Right lobe of liver (tissue), 6 donors: Measurements from ENCODE around the gene CLDN3. TPM values are rescaled to one million over a fixed set of nuclear protein-coding genes. Genes with fewer than 3 reads are reported as not detected.
"Not testable (repeated sequence)": the region's sequence is repeated elsewhere in the genome, so short reads cannot be mapped to it uniquely, and the experiment has no call there.

Experiments
- ATAC-seq, 4 donors: fragments of 200-7000 bp; cut with Tn5 transposase; one replicate each; pipeline ENCODE4 v1.9.1; 2020; ENCODE audit warnings: mild to moderate bottlenecking in 4 of 4, moderate library complexity in 4 of 4
- DNase-seq, 3 donors: peaks; one replicate each; pipeline ENCODE4 v3.0.0-alpha.2; 2020
- H3K27ac ChIP-seq, 3 donors: fragments of 200-600 bp; one replicate each; pipeline ENCODE4 v1.8.0; 2022
- H3K27me3 ChIP-seq, 2 donors: fragments of 200-600 bp; one replicate each; pipeline ENCODE4 v1.8.0; 2022
- H3K36me3 ChIP-seq, 4 donors: fragments of 200-600 bp; sonication (generic) in 1 of 4; one replicate each; pipeline versions ENCODE4 v1.5.1 to v1.8.0; 2017 to 2022; ENCODE audit warnings: control low read depth in 1 of 4
- H3K4me1 ChIP-seq, 4 donors: fragments of 200-600 bp; sonication (generic) in 1 of 4; one replicate each; pipeline versions ENCODE4 v1.5.1 to v1.8.0; 2017 to 2022; ENCODE audit warnings: control low read depth in 1 of 4
- H3K4me3 ChIP-seq, 3 donors: fragments of 200-600 bp; one replicate each; pipeline ENCODE4 v1.8.0; 2022
- H3K9me3 ChIP-seq, 4 donors: fragments of 200-600 bp; sonication (generic) in 1 of 4; one replicate each; pipeline versions ENCODE4 v1.5.1 to v1.8.0; 2017 to 2022; ENCODE audit warnings: control low read depth in 1 of 4
- CTCF ChIP-seq, 4 donors: fragments of 200-600 bp in 3 of 4; fragments of 450-650 bp in 1 of 4; IDR thresholded peaks; one replicate each; pipeline versions ENCODE4 v1.5.1 to v1.8.0; 2016 to 2022; ENCODE audit warnings: antibody characterized with exemption in 4 of 4, mild to moderate bottlenecking in 2 of 4
- POLR2A ChIP-seq: fragments of 450-650 bp; IDR thresholded peaks from one replicate; pipeline ENCODE4 v1.6.1; 2017; ENCODE audit warnings: antibody characterized with exemption, mild to moderate bottlenecking
- WGBS: methylation state at CpG from one replicate; pipeline ENCODE4 v1.1.6; 2018; ENCODE audit warnings: low coverage, low lambda C conversion rate; ENCODE audit not compliant: insufficient coverage; ENCODE audit errors: missing lambda C conversion rate; 5-methylcytosine and 5-hydroxymethylcytosine counted together
- intact Hi-C, 2 donors: fragments of 100-400 bp; cut with DNase I; formaldehyde crosslinking; loops; one replicate each; pipeline versions ENCODE4 v1.11.2 to v1.14.1; 2022
- total RNA-seq, 6 experiments: library from RNA; depleted of rRNA in 2 of 6; stranded (reverse); fragments of >200 nt in 2 of 6; fragmentation: NEBNext Ultra II Directional in 3 of 6; extraction: Animal tissue kit (Norgen Biotek cat#: 25700) in 3 of 6; gene quantifications; one replicate each; pipeline versions ENCODE4 v1.1.0 to v1.2.4, GENCODE V29; 2016 to 2023
- donor health status: DM: no; HTN: yes; CAD: no.
- donor health status: DM: no; HTN: no; CAD: no.
- donor health status: DM: no; HTN: no; CAD: no.
- donor health status: DM: no; HTN: yes; CAD: no.
- donor health status: DM: no; HTN: yes; CAD: no.

Gene CLDN3
- total RNA-seq, 6 experiments from 2014 or later: 16.1 to 37.3 (median 19.9) TPM

- Histone ChIP-seq H3K9me3 (no peaks in the 10 kb centered on the region), H3K4me3 (no peak overlapping the region), H3K36me3 (no peaks in the 10 kb centered on the region), H3K27ac (no peak overlapping the region), H3K27me3 (no peaks in the 10 kb centered on the region), H3K4me1 (no peaks in the 10 kb centered on the region)
- WGBS: 63% methylated on average over 9 of the region's 10 CpGs
- ATAC-seq (no peak), DNase-seq (no peak)
- no peak for TF ChIP-seq POLR2A
- TF ChIP-seq CTCF (IDR thresholded peaks at IDR 0.05): no peak
- intact Hi-C loops: no loop called here
Observed at GRCh38 chr7:73799282-73800141, 29.4 kb upstream of the CLDN3 start.

DNA sequence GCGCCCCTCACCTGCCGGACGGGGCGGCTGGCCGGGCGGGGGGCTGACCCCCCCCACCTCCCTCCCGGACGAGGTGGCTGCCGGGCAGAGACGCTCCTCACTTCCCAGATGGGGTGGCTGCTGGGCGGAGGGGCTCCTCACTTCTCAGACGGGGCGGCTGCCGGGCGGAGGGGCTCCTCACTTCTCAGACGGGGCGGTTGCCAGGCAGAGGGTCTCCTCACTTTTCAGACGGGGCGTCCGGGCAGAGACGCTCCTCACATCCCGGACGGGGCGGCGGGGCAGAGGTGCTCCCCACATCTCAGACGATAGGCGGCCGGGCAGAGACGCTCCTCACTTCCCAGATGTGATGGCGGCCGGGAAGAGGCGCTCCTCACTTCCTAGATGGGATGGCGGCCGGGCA, 27.1 kb upstream of the CLDN3 start:
- peak in 1 of 3 donors; percentile 29 for DNase-seq

GRCh38 chr7:73796656-73797055, 26.6 kb upstream of the CLDN3 start:
- intact Hi-C loops, H3K4me1 ChIP-seq: not testable (repeated sequence)
- WGBS: 81% methylated on average over 3 of the region's 6 CpGs

More for the DNA sequence above, 27.1 kb upstream of the CLDN3 start:
- H3K9me3 ChIP-seq, H3K4me1 ChIP-seq, intact Hi-C loops, H3K27ac ChIP-seq, ATAC-seq, H3K27me3 ChIP-seq, H3K4me3 ChIP-seq, H3K36me3 ChIP-seq: not testable (repeated sequence)
- 85% methylated on average over 4 of the region's 34 CpGs for WGBS

DNA sequence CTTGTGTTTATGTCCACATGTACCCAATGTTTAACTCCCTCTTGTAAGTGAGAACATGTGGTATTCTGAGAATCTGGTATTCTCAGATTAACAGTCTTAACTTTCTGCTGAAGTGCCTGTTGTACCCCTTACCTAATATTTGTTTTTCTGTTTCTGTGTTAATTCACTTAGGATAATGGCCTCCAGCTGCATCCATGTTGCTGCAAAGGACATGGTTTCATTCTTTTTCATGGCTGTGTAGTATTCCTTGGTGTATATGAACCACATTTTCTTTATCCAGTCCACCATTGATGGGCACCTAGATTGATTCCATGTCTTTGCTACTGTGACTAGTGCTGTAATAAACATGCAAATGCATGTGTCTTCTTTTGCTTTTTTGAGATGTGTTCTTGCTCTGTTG, 25.1 kb upstream of the CLDN3 start:
- not testable (repeated sequence) for H3K27ac ChIP-seq

More at GRCh38 chr7:73796656-73797055, 26.6 kb upstream of the CLDN3 start:
- DNase-seq, H3K36me3 ChIP-seq, H3K9me3 ChIP-seq, H3K27ac ChIP-seq, H3K4me3 ChIP-seq, H3K27me3 ChIP-seq, ATAC-seq: not testable (repeated sequence)

GRCh38 chr7:73791170-73791690, 21.2 kb upstream of the CLDN3 start:
- H3K4me3 ChIP-seq, H3K27ac ChIP-seq, ATAC-seq, H3K27me3 ChIP-seq, H3K9me3 ChIP-seq, intact Hi-C loops, H3K36me3 ChIP-seq, DNase-seq, H3K4me1 ChIP-seq: not testable (repeated sequence)
- WGBS: 95% methylated on average over 6 of the region's 7 CpGs

More for the DNA sequence above, 25.1 kb upstream of the CLDN3 start:
- H3K9me3 ChIP-seq, H3K4me3 ChIP-seq, H3K27me3 ChIP-seq, ATAC-seq, H3K36me3 ChIP-seq, DNase-seq, intact Hi-C loops, H3K4me1 ChIP-seq: not testable (repeated sequence)

DNA sequence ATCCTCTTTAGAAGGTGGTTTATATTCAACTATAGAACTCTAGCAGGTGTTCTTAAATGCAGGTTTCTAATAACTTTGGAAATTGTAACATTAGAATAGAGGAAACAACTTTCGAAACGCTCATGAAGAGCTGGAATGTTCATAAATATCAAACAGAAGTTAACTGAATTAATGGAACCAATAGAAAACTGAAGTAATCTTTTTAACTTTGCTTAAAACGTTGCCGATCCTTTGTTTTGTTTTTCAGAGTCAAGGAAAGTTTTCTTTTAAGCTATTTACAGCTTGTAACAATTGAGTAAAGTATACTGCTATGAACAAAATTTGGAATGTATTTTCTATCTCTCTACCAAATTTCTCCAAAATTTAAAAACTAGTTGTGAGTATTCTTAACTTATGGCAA, 19.0 kb upstream of the CLDN3 start:
- DNase-seq: no peak
- H3K4me3 ChIP-seq: no peak overlapping the region
- no peak for ATAC-seq
- no peaks in the 10 kb centered on the region for H3K9me3 ChIP-seq
- H3K27me3 ChIP-seq: no peaks in the 10 kb centered on the region
- no peak overlapping the region for H3K27ac ChIP-seq
- H3K36me3 ChIP-seq: no peaks in the 10 kb centered on the region
- 85% methylated on average over 4 of the region's 4 CpGs for WGBS
- TF ChIP-seq POLR2A (no peak), CTCF (IDR thresholded peaks at IDR 0.05) (no peak)
- intact Hi-C loops: no loop called here
- H3K4me1 ChIP-seq: peaks cover 0 to 3% (median 0%) of the 10 kb centered on the region in 4 donors

- H3K4me1 ChIP-seq, H3K36me3 ChIP-seq, H3K27ac ChIP-seq, H3K4me3 ChIP-seq, ATAC-seq, intact Hi-C loops, DNase-seq, H3K9me3 ChIP-seq, H3K27me3 ChIP-seq: not testable (repeated sequence)
- 100% methylated on average over 1 of the region's 1 CpG for WGBS
Observed at GRCh38 chr7:73787786-73788048, 17.6 kb upstream of the CLDN3 start.
